ENCODE results near the gene MVB12A. TPM values are rescaled to one million over a fixed set of nuclear protein-coding genes. Genes with fewer than 3 reads are reported as not detected.

The MVB12A gene
- total RNA-seq, 2 donors from 2014 or later, result 71.2 to 75.7 TPM

DNA sequence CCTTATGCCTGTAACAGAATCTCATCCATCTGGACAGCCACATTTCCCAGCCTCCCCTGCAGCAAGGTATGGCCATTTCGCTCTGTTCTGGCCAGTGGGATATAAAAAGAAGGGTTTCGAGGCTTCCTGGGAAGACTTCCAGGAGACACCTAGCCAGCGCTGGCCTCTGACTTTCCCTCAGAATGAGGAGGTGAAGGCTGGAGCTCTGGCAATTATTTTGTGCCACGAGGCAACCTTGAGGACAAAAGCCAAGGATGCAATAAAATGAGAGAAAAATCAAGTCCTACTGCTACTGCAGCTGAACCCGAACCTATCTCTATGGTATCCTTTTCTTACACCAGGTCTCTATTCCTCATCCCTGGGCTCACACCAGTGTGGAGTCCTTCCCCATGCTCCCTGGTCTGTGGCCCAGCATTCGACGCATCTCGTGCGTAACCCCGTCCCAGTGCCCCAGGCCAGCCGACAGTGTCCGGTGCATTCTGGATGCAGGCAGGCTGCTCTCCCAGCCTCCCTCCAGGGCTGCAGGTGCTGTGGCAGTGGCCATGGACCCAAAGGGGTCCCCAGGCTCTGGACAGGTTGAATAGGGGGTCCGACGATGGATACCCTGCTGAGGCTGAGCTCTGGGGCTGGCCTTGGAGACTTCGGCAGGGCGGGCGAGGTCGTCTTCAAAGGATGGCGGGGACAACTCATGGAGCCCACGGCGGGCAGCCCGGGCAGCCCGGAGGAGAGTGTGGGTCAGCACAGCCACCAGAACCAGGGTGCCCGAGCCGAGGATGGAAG, 16.4 kb downstream of the MVB12A start:
- H3K4me1 ChIP-seq (replicated peaks), result no peaks in the 10 kb centered on the region
- H3K9me3 ChIP-seq, result no peaks in the 10 kb centered on the region
- no peak for DNase-seq (ENCODE audit: low spot score)
- WGBS, result 98% methylated on average over 25 of the region's 25 CpGs
- H3K27ac ChIP-seq, result no peak overlapping the region
- intact Hi-C loops (cut with DNase I), result no loop called here
- H3K27me3 ChIP-seq (replicated peaks; ENCODE audit: insufficient read depth), result no peaks in the 10 kb centered on the region
- H3K4me3 ChIP-seq, result no peak overlapping the region
- H3K36me3 ChIP-seq, result no peaks in the 10 kb centered on the region
- TF ChIP-seq POLR2AphosphoS5 (IDR thresholded peaks at IDR 0.05), result no peak
- TF ChIP-seq, protein P1, sequence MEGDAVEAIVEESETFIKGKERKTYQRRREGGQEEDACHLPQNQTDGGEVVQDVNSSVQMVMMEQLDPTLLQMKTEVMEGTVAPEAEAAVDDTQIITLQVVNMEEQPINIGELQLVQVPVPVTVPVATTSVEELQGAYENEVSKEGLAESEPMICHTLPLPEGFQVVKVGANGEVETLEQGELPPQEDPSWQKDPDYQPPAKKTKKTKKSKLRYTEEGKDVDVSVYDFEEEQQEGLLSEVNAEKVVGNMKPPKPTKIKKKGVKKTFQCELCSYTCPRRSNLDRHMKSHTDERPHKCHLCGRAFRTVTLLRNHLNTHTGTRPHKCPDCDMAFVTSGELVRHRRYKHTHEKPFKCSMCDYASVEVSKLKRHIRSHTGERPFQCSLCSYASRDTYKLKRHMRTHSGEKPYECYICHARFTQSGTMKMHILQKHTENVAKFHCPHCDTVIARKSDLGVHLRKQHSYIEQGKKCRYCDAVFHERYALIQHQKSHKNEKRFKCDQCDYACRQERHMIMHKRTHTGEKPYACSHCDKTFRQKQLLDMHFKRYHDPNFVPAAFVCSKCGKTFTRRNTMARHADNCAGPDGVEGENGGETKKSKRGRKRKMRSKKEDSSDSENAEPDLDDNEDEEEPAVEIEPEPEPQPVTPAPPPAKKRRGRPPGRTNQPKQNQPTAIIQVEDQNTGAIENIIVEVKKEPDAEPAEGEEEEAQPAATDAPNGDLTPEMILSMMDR (IDR thresholded peaks at IDR 0.05), result no peak
- TF ChIP-seq POLR2A (IDR thresholded peaks at IDR 0.05), result no peak

DNA sequence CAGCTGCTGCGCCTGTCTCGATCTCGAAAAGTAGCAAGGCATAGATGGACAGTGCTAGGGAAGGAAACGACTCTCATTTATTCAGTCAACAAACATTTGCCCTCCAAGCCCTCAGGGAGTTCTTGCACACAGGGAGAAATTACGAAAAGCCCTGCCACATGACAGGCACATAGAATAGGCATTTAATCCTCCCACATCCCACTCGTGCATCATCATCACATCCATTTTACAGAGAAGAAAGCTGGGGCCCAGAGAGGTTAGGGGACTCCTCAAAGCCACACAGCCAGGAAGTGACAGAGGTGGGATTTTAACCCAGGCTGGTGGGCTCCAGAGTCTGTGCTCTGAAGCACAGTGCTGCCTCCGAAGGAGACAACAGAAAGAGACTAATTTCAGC, 17.0 kb downstream of the MVB12A start:
- TF ChIP-seq, protein P1 (IDR thresholded peaks at IDR 0.05), result no peak
- no peak for TF ChIP-seq POLR2A (IDR thresholded peaks at IDR 0.05)
- TF ChIP-seq POLR2AphosphoS5 (IDR thresholded peaks at IDR 0.05), result no peak
- Histone ChIP-seq H3K27ac (no peak overlapping the region), H3K4me3 (no peak overlapping the region), H3K4me1 (replicated peaks) (no peaks in the 10 kb centered on the region), H3K36me3 (no peaks in the 10 kb centered on the region), H3K9me3 (no peaks in the 10 kb centered on the region), H3K27me3 (replicated peaks; ENCODE audit: insufficient read depth) (no peaks in the 10 kb centered on the region)
- intact Hi-C loops (cut with DNase I), result no loop called here
- DNase-seq (ENCODE audit: low spot score), result no peak
- 72% methylated on average over 7 of the region's 7 CpGs for WGBS

DNA sequence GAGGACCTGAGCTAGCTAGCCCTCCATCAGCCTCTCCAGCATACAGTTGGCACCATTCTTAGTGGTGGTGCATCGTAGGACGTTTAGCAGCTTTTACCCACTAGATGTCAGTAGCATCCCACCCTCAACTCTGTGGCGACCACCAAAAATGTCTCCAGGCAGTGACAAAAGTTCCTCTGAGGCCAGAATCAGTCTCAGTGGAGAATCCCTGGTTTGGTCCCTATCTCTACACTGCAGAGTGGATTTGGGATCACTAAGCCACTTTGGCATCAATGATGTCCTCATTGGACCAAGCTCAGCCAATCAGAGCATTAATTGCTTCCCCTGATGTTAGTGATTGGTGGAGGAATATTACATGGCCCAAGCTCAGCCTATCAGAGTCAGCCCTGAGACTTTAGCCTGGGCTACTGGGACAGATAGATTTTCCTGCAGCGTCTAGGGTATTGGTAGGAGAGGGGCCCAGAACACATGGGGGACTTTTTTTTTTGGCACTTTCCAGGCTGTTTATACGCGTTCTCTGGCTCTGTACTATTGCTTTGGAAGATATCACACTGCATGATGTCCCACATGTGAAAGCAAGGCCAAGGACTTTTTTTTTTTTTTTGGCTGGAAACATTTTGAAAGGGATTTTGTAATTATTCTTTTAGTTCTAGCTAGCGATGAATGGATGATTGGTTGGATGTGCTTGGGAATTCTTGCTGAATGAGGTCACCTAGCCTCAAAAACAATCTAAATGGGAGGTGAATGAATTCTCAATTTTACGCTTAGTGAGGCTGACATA, 21.6 kb downstream of the MVB12A start:
- no peaks in the 10 kb centered on the region for H3K9me3 ChIP-seq
- DNase-seq (ENCODE audit: low spot score), result no peak
- no peak overlapping the region for H3K4me3 ChIP-seq
- intact Hi-C loops (cut with DNase I), result no loop called here
- no peaks in the 10 kb centered on the region for H3K4me1 ChIP-seq (replicated peaks)
- H3K36me3 ChIP-seq, result no peaks in the 10 kb centered on the region
- no peak overlapping the region for H3K27ac ChIP-seq
- H3K27me3 ChIP-seq (replicated peaks; ENCODE audit: insufficient read depth), result no peaks in the 10 kb centered on the region
- WGBS, result 54% methylated on average over 8 of the region's 8 CpGs
- TF ChIP-seq, protein P1 (IDR thresholded peaks at IDR 0.05), result peak in 2 of 4 experiments; percentile 10 to 37
- no peak for TF ChIP-seq POLR2A (IDR thresholded peaks at IDR 0.05)

DNA sequence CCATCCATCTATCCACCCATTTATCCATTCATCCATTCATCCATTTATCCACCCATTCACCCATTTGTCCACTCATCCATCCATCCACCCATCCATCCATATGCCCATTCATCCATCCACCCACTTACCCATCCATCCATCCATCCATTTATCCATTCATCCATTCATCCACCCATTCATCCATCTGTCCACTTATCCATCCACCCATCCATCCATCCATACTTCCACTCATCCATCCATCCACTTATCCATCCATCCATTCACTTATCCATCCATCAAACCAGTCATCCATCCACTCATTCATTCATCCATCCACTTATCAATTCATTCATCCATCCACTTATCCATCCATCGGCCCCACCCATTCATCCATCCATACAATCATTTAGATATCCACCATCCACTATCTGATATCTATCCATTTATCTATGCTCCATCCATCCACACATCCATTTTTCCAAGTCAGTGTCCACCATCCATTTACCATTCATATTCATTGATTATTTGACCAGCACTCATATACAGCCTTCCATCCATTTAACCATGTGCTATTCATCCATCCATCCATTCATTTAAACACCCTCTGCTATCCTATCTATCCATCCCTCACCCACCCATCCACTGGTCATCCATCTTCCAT, 25.8 kb downstream of the MVB12A start:
- H3K4me1 ChIP-seq (replicated peaks), result no peaks in the 10 kb centered on the region
- H3K9me3 ChIP-seq, result no peaks in the 10 kb centered on the region
- intact Hi-C loops (cut with DNase I), result no loop called here
- 97% methylated on average over 1 of the region's 1 CpG for WGBS
- TF ChIP-seq POLR2AphosphoS5 (IDR thresholded peaks at IDR 0.05), result no peak
- TF ChIP-seq, protein P1 (IDR thresholded peaks at IDR 0.05), result no peak
- no peak for TF ChIP-seq POLR2A (IDR thresholded peaks at IDR 0.05)
- no peak overlapping the region for H3K4me3 ChIP-seq
- no peaks in the 10 kb centered on the region for H3K27me3 ChIP-seq (replicated peaks; ENCODE audit: insufficient read depth)
- no peaks in the 10 kb centered on the region for H3K36me3 ChIP-seq
- no peak overlapping the region for H3K27ac ChIP-seq
- no peak for DNase-seq (ENCODE audit: low spot score)
